ENCODE measurements around the gene DNM2. TPM values are rescaled to one million over a fixed set of nuclear protein-coding genes. Genes with fewer than 3 reads are reported as not detected.
A peak's percentile ranks its signal among the peaks of the same experiment; 100 is the strongest.

Gene DNM2
- total and polyA plus RNA-seq, 9 of the 15 experiments (the other 6 are each of a cell fraction or from before 2014, with no cell fraction given): 2.2 to 161 (median 72.6) TPM

DNA sequence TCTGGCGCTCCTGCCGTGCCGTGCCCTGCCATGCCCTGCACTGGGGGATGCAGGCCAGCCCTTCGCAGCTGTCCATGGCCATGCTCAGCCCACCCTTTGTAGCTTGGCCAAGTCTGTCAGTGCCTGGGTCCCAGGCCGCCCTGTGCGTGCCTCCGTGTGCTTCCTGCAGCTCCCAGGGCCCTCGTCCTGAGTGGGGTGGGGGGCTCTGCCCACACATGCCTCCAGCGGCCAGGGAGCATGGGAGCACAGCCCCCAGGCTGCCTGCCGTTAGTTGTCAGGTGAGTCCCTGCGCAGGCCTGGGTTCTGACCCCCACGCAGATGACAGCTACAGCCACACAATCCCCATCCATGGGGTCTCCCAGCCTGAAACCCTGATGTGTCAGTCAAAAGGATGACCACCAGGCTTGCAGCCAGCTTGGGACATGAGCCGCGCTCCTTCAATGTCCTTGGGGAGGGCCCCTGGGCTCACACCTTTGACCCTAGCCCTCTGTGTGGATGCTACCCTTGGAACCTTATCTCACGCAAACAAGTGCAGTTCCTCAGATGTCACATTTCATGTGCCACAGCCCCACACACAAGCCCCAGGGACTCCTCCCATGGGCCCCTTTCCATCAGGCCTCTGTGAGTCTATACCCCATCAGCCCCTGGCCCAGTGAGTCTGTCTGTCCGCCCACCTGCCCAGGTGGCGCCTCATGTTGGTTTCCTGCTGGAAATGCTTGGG is 93.7 kb downstream of the DNM2 start:
- in situ Hi-C loops (cut with MboI): no loop called here
- Histone ChIP-seq H2AFZ (ENCODE audit: low read depth, low read length) (no peak overlapping the region), H3K27me3 (ENCODE audit: control insufficient read depth in 2 of 2, insufficient read depth in 2 of 2, low read length in 2 of 2) (no peaks in the 10 kb centered on the region), H3K79me2 (ENCODE audit: control insufficient read depth, insufficient read depth, low read length) (peaks cover 8% of the 10 kb centered on the region; the same call in 2 of the 3 replicates), H3K4me3 (no peak overlapping the region), H3K9me3 (replicated peaks; ENCODE audit: control insufficient read depth, insufficient read depth, low read depth, low read length) (no peaks in the 10 kb centered on the region; the same call in 1 of the 2 replicates), H4K20me1 (replicated peaks; ENCODE audit: control insufficient read depth, insufficient read depth, low read length) (no peaks in the 10 kb centered on the region), H3K4me1 (replicated peaks in 1 of 2; ENCODE audit: control insufficient read depth in 2 of 2, insufficient read depth in 2 of 2, low read length in 2 of 2) (peaks cover 48 to 66% of the 10 kb centered on the region in 2 experiments), H3K36me3 (ENCODE audit: control insufficient read depth, insufficient read depth, low read length) (peaks cover 72% of the 10 kb centered on the region; the same call in 2 of the 3 replicates), H3K27ac (ENCODE audit: extremely low read depth, low read depth, low read length) (peak overlapping the region; percentile 82), H3K4me2 (ENCODE audit: insufficient read depth, low read length) (peak overlapping the region; percentile 44; the same call in 1 of the 2 replicates), H3K9ac (ENCODE audit: insufficient read depth in 1 of 2, low read depth in 2 of 2, low read length in 2 of 2) (peak overlapping the region; percentile 43 to 86), H3K9me1 (ENCODE audit: control insufficient read depth, insufficient read depth, low read length) (no peaks in the 10 kb centered on the region)
- WGBS (ENCODE audit: insufficient coverage, low coverage, missing lambda C conversion rate): 48% methylated on average over 14 of the region's 17 CpGs
- ATAC-seq (peak; percentile 74), DNase-seq (ENCODE audit: extremely low read depth in 1 of 4, low spot score in 3 of 4) (peak; percentile 60 to 91 (median 72)), FAIRE-seq (peak; percentile 99)
- intact Hi-C loops (cut with micrococcal nuclease): no loop called here
- no TSS peak for BruUV-seq (replicated peaks)
- POLR2A ChIA-PET: interaction anchor here (0.6 to 2.0 kb wide), 6 partner anchors 9 to 140 kb away, joined by 3 to 6 read pairs (median 4); no protein-coding TSS in a partner anchor
- CTCF ChIA-PET (ENCODE audit: low intra/inter-chr PET ratio): no interaction called here
- TF ChIP-seq MCM3 (IDR thresholded peaks at IDR 0.05) (no peak), GTF2F1 (IDR thresholded peaks at IDR 0.05; ENCODE audit: low read depth, low read length) (no peak), MYBL2 (IDR thresholded peaks at IDR 0.05; ENCODE audit: low read depth) (no peak), MYBL2 (CRISPR knock-in tag; IDR thresholded peaks at IDR 0.05; ENCODE audit: borderline replicate concordance) (no peak), PML (IDR thresholded peaks at IDR 0.05; ENCODE audit: low read length) (0 out of 2 replicates have a peak, but pooled peaks have one; percentile 34), NCOR1 (IDR thresholded peaks at IDR 0.05) (peak; percentile 55; the same call in 1 of the 2 replicates), NR2C1 (IDR thresholded peaks at IDR 0.05) (peak; percentile 80), NR2C1 (tag; IDR thresholded peaks at IDR 0.05) (peak; percentile 80), ZBTB7A (IDR thresholded peaks at IDR 0.05; ENCODE audit: borderline replicate concordance, control insufficient read depth, low read depth, low read length) (peak; percentile 61; the same call in 1 of the 2 replicates), CTBP1 (IDR thresholded peaks at IDR 0.05; ENCODE audit: borderline replicate concordance) (peak; percentile 68), SMAD4 (CRISPR knock-in tag; conservative IDR thresholded peaks at IDR 0.05) (0 out of 2 replicates have a peak, but pooled peaks have one; percentile 19), GABPB2 (CRISPR knock-in tag; conservative IDR thresholded peaks at IDR 0.05) (no peak), ZNF592 (IDR thresholded peaks at IDR 0.05) (peak; percentile 73)
- TF ChIP-seq, protein P1, sequence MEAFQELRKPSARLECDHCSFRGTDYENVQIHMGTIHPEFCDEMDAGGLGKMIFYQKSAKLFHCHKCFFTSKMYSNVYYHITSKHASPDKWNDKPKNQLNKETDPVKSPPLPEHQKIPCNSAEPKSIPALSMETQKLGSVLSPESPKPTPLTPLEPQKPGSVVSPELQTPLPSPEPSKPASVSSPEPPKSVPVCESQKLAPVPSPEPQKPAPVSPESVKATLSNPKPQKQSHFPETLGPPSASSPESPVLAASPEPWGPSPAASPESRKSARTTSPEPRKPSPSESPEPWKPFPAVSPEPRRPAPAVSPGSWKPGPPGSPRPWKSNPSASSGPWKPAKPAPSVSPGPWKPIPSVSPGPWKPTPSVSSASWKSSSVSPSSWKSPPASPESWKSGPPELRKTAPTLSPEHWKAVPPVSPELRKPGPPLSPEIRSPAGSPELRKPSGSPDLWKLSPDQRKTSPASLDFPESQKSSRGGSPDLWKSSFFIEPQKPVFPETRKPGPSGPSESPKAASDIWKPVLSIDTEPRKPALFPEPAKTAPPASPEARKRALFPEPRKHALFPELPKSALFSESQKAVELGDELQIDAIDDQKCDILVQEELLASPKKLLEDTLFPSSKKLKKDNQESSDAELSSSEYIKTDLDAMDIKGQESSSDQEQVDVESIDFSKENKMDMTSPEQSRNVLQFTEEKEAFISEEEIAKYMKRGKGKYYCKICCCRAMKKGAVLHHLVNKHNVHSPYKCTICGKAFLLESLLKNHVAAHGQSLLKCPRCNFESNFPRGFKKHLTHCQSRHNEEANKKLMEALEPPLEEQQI (IDR thresholded peaks at IDR 0.05): no peak
- TF ChIP-seq, protein P2, sequence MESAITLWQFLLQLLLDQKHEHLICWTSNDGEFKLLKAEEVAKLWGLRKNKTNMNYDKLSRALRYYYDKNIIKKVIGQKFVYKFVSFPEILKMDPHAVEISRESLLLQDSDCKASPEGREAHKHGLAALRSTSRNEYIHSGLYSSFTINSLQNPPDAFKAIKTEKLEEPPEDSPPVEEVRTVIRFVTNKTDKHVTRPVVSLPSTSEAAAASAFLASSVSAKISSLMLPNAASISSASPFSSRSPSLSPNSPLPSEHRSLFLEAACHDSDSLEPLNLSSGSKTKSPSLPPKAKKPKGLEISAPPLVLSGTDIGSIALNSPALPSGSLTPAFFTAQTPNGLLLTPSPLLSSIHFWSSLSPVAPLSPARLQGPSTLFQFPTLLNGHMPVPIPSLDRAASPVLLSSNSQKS (CRISPR knock-in tag; IDR thresholded peaks at IDR 0.05): no peak
